B cell (primary cell): ENCODE measurements around the gene TCERG1L. TPM values are rescaled to one million over a fixed set of nuclear protein-coding genes. Genes with fewer than 3 reads are reported as not detected.

Experiments used
- ATAC-seq: fragments of 200-7000 bp; cut with Tn5 transposase; one replicate; pipeline ENCODE4 v1.10.0; 2021; ENCODE audit warnings: low read depth, mild to moderate bottlenecking, moderate number of reproducible peaks, moderate library complexity
- CTCF ChIA-PET: fragments of 350-600 bp; sonication (Branson Sonifier 250); formaldehyde crosslinking; loops from one replicate; lab custom pipeline; 2021; ENCODE audit warnings: antibody characterized with exemption, inconsistent platforms; lab: Charles Lee
- POLR2A ChIA-PET: fragments of 350-600 bp; sonication (Branson Sonifier 250); formaldehyde crosslinking; loops from one replicate; lab custom pipeline; 2021; ENCODE audit warnings: antibody characterized with exemption; lab: Charles Lee
- DNase-seq: peaks from one replicate; pipeline ENCODE4 v3.0.0; 2013
- H2AFZ ChIP-seq: 2 replicates; pipeline ENCODE4 v1.6.1; 2012; ENCODE audit warnings: mild to moderate bottlenecking, low read depth, low read length; ENCODE audit not compliant: insufficient read depth, poor library complexity, severe bottlenecking
- H3K27ac ChIP-seq, 2 donors: 1 replicate in 1 of 2; 2 replicates in 1 of 2; pipeline ENCODE4 v1.5.1; 2012 to 2013; ENCODE audit warnings: low read length in 2 of 2, mild to moderate bottlenecking in 2 of 2, moderate library complexity in 1 of 2
- H3K27me3 ChIP-seq, 4 experiments: fragments of 200-600 bp in 1 of 4; sonication (generic) in 1 of 4; replicated peaks in 1 of 4; 1 replicate in 2 of 4; 2 replicates in 2 of 4; pipeline versions ENCODE4 v1.6.1 to v1.7.0; 2013 to 2016; ENCODE audit warnings: low read length in 3 of 4, mild to moderate bottlenecking in 2 of 4, mixed read lengths in 1 of 4, moderate library complexity in 1 of 4; ENCODE audit not compliant: insufficient read depth in 4 of 4, control insufficient read depth in 3 of 4; ENCODE audit errors: control extremely low read depth in 1 of 4
- H3K36me3 ChIP-seq, 2 experiments: replicated peaks in 1 of 2; 1 replicate in 1 of 2; 2 replicates in 1 of 2; pipeline versions ENCODE4 v1.6.1 to v1.7.1; 2013; ENCODE audit warnings: low read length in 1 of 2; ENCODE audit not compliant: insufficient read depth in 2 of 2, control insufficient read depth in 1 of 2; ENCODE audit errors: control extremely low read depth in 1 of 2, extremely low read depth in 1 of 2
- H3K4me1 ChIP-seq, 2 donors: fragments of 200-600 bp in 1 of 2; sonication (generic) in 1 of 2; 1 replicate in 1 of 2; 2 replicates in 1 of 2; pipeline versions ENCODE4 v1.5.1 to v1.6.1; 2013 to 2017; ENCODE audit warnings: low read length in 2 of 2; ENCODE audit not compliant: control insufficient read depth in 2 of 2, insufficient read depth in 2 of 2
- H3K4me2 ChIP-seq: replicated peaks from 2 replicates; pipeline ENCODE3; 2012; ENCODE audit warnings: mild to moderate bottlenecking, low read depth, low read length; ENCODE audit not compliant: poor library complexity, severe bottlenecking
- H3K4me3 ChIP-seq, 5 experiments: fragments of 200-600 bp in 1 of 5; sonication (generic) in 1 of 5; 1 replicate in 3 of 5; 2 replicates in 2 of 5; pipeline versions ENCODE4 v1.5.1 to v1.7.0; 2011 to 2016; ENCODE audit warnings: low read length in 4 of 5, mild to moderate bottlenecking in 4 of 5, low read depth in 2 of 5, control low read depth in 1 of 5, moderate library complexity in 1 of 5; ENCODE audit not compliant: insufficient read depth in 1 of 5; ENCODE audit errors: control extremely low read depth in 1 of 5, extremely low read depth in 1 of 5
- H3K79me2 ChIP-seq: fragments of 200-600 bp; sonication (generic); one replicate; pipeline ENCODE4 v1.6.0; 2016; ENCODE audit warnings: low read length; ENCODE audit not compliant: control insufficient read depth, insufficient read depth
- H3K9ac ChIP-seq: fragments of 200-600 bp; sonication (generic); 2 replicates; pipeline ENCODE4 v1.6.1; 2017; ENCODE audit warnings: mild to moderate bottlenecking, low read length, moderate library complexity
- H3K9me3 ChIP-seq, 3 donors: one replicate each; pipeline versions ENCODE4 v1.6.1 to v1.7.1; 2013; ENCODE audit warnings: low read length in 2 of 3; ENCODE audit not compliant: control insufficient read depth in 2 of 3, insufficient read depth in 1 of 3; ENCODE audit errors: control extremely low read depth in 1 of 3
- H4K20me1 ChIP-seq: 2 replicates; pipeline ENCODE4 v1.6.0; 2012; ENCODE audit warnings: mild to moderate bottlenecking, low read length; ENCODE audit not compliant: insufficient read depth, control insufficient read depth, poor library complexity, severe bottlenecking
- H3K27ac Mint-ChIP-seq: one replicate; pipeline ENCODE4 v1.8.0; 2021; ENCODE audit warnings: mixed read lengths
- H3K27me3 Mint-ChIP-seq: one replicate; pipeline ENCODE4 v1.8.0; 2021; ENCODE audit warnings: mixed read lengths
- H3K4me1 Mint-ChIP-seq: one replicate; pipeline ENCODE4 v1.8.0; 2021; ENCODE audit warnings: mixed read lengths
- H3K4me3 Mint-ChIP-seq: one replicate; pipeline ENCODE4 v1.8.0; 2021; ENCODE audit warnings: mixed read lengths
- H3K9me3 Mint-ChIP-seq: one replicate; pipeline ENCODE4 v1.8.0; 2022; ENCODE audit warnings: mixed read lengths; ENCODE audit not compliant: insufficient read depth
- CTCF ChIP-seq: fragments of 200-600 bp; IDR thresholded peaks from one replicate; pipeline ENCODE4 v1.8.0; 2022; ENCODE audit warnings: antibody characterized with exemption, mild to moderate bottlenecking
- EZH2 ChIP-seq: IDR thresholded peaks from 2 replicates; pipeline ENCODE4 v1.6.1; 2012; ENCODE audit warnings: borderline replicate concordance, low read depth, mild to moderate bottlenecking, moderate library complexity, low read length; ENCODE audit not compliant: insufficient read depth, poor library complexity, severe bottlenecking
- whole genome bisulfite sequencing: methylation state at CpG from one replicate; pipeline ENCODE4 v1.1.5; 2013; ENCODE audit warnings: missing lambda C conversion rate; ENCODE audit not compliant: insufficient coverage; 5-methylcytosine and 5-hydroxymethylcytosine counted together
- intact Hi-C: fragments of 100-400 bp; cut with micrococcal nuclease; formaldehyde crosslinking; loops from one replicate; pipeline ENCODE4 v1.10.0; 2022
- polyA plus RNA-seq: library from polyadenylated mRNA; depleted of rRNA; stranded (reverse); fragments of >200 nt; gene quantifications from 2 replicates; pipeline ENCODE4 v1.2.3, GENCODE V29; 2012
- total RNA-seq, 2 donors: library from RNA; stranded (reverse); fragments of 120-200 nt in 1 of 2; gene quantifications; 1 replicate in 1 of 2; 2 replicates in 1 of 2; pipeline versions ENCODE4 v1.2.3 to v1.2.4, GENCODE V29; 2013 to 2022

TCERG1L gene
- total and polyA plus RNA-seq, 2 donors (not counting 1 experiment from before 2014, with no cell fraction given) = 0.10 TPM; not detected in 1

DNA sequence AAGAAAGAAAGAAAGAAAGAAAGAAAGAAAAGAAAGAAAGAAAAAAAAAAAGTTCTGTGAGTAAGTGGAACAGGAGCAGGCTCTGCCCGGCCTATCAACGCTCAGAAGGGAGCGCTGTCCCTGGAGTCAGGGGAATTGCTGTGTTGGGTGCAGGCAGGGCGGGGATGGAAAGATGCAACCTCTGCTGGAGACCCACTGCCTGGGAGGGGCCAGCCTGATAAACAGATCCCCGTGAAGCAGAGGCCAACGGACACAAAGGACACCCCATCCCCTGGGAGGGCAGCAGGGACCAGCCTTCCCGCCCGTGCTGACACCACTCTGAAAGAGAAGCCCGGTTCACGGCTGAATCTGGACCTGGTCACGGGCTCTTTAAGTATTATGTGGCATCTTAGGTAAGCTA lies 54.5 kb downstream of the TCERG1L start:
- H3K4me1 ChIP-seq = no peaks in the 10 kb centered on the region
- Mint-ChIP-seq H3K4me1 (no peaks in the 10 kb centered on the region), H3K4me3 (no peak overlapping the region), H3K27me3 (no peaks in the 10 kb centered on the region), H3K9me3 (no peaks in the 10 kb centered on the region), H3K27ac (no peak overlapping the region)
- H3K27ac ChIP-seq = no peak overlapping the region
- H3K27me3 ChIP-seq = no peaks in the 10 kb centered on the region
- no peak for DNase-seq
- WGBS = 91% methylated on average over 11 of the region's 11 CpGs
- no peak overlapping the region for H3K9ac ChIP-seq
- ChIA-PET POLR2A (no interaction called here), CTCF (no interaction called here)
- intact Hi-C loops = no loop called here
- peaks cover 0 to 25% (median 0%) of the 10 kb centered on the region in 3 donors for H3K9me3 ChIP-seq
- TF ChIP-seq CTCF = no peak
- no peak for TF ChIP-seq EZH2
- no peak overlapping the region for H2AFZ ChIP-seq
- no peaks in the 10 kb centered on the region for H3K36me3 ChIP-seq
- no peak overlapping the region for H3K4me3 ChIP-seq
- no peaks in the 10 kb centered on the region for H4K20me1 ChIP-seq
- no peak for ATAC-seq
- H3K79me2 ChIP-seq = no peaks in the 10 kb centered on the region
- no peak overlapping the region for H3K4me2 ChIP-seq

- Histone ChIP-seq H3K27ac (no peak overlapping the region), H2AFZ (no peak overlapping the region), H4K20me1 (no peaks in the 10 kb centered on the region), H3K4me3 (no peak overlapping the region), H3K79me2 (no peaks in the 10 kb centered on the region), H3K36me3 (no peaks in the 10 kb centered on the region), H3K9ac (no peak overlapping the region), H3K27me3 (no peaks in the 10 kb centered on the region), H3K9me3 (peaks cover 0 to 15% (median 0%) of the 10 kb centered on the region in 3 donors), H3K4me1 (no peaks in the 10 kb centered on the region), H3K4me2 (no peak overlapping the region)
- Mint-ChIP-seq H3K27ac (no peak overlapping the region), H3K27me3 (no peaks in the 10 kb centered on the region), H3K4me1 (no peaks in the 10 kb centered on the region), H3K9me3 (no peaks in the 10 kb centered on the region), H3K4me3 (no peak overlapping the region)
- DNase-seq (no peak), ATAC-seq (no peak)
- intact Hi-C loops = no loop called here
- WGBS = 78% methylated on average over 4 of the region's 4 CpGs
- ChIA-PET CTCF (no interaction called here), POLR2A (no interaction called here)
- TF ChIP-seq EZH2 (no peak), CTCF (no peak)
Observed at GRCh38 chr10:131254859-131255252, 56.7 kb downstream of the TCERG1L start.
